HG02571 (cell line): ENCODE results near the gene EXOC3L2.
"Not testable (repeated sequence)": the region's sequence is repeated elsewhere in the genome, so short reads cannot be mapped to it uniquely, and the experiment has no call there.

Source experiments
- ATAC-seq: cut with Tn5 transposase; IDR thresholded peaks from one replicate; pipeline ENCODE4 v1.9.1; 2021; ENCODE audit warnings: mild to moderate bottlenecking, moderate library complexity; ENCODE audit not compliant: unreplicated experiment

The EXOC3L2 gene

GRCh38 chr19:45245334-45245787 lies at the start of gene EXOC3L2:
EXOC3L2 (minus strand) TSS chr19:45245407; CDS start chr19:45239045, 6,362 bp downstream.
- no peak for ATAC-seq

GRCh38 chr19:45294291-45295029 lies 49.3 kb upstream of the EXOC3L2 start:
- ATAC-seq, result no peak

GRCh38 chr19:45293682-45294081 lies 48.5 kb upstream of the EXOC3L2 start:
- ATAC-seq, result no peak

GRCh38 chr19:45291834-45292233 lies 46.6 kb upstream of the EXOC3L2 start:
- no peak for ATAC-seq

- no peak for ATAC-seq
Measured at GRCh38 chr19:45290381-45290931, 45.2 kb upstream of the EXOC3L2 start.

GRCh38 chr19:45283443-45284033 lies 38.3 kb upstream of the EXOC3L2 start:
- no peak for ATAC-seq

- ATAC-seq, result no peak
Measured at GRCh38 chr19:45280471-45280961, 35.3 kb upstream of the EXOC3L2 start.

- no peak for ATAC-seq
Measured at GRCh38 chr19:45279587-45280192, 34.5 kb upstream of the EXOC3L2 start.

GRCh38 chr19:45278087-45278486 lies 32.9 kb upstream of the EXOC3L2 start:
- no peak for ATAC-seq

- ATAC-seq, result no peak
Measured at GRCh38 chr19:45276284-45276687, 31.1 kb upstream of the EXOC3L2 start.

- no peak for ATAC-seq
Measured at GRCh38 chr19:45275370-45275971, 30.3 kb upstream of the EXOC3L2 start.

GRCh38 chr19:45273521-45273855 lies 28.3 kb upstream of the EXOC3L2 start:
- no peak for ATAC-seq

GRCh38 chr19:45271735-45272108 lies 26.5 kb upstream of the EXOC3L2 start:
- ATAC-seq, result no peak

- ATAC-seq, result no peak
Measured at GRCh38 chr19:45271098-45271734, 26.0 kb upstream of the EXOC3L2 start.

- ATAC-seq, result not testable (repeated sequence)
Measured at GRCh38 chr19:45269939-45270338, 24.7 kb upstream of the EXOC3L2 start.

- ATAC-seq, result no peak
Measured at GRCh38 chr19:45267296-45267695, 22.1 kb upstream of the EXOC3L2 start.

- no peak for ATAC-seq
Measured at GRCh38 chr19:45265375-45265774, 20.2 kb upstream of the EXOC3L2 start.

- no peak for ATAC-seq
Measured at GRCh38 chr19:45264781-45265317, 19.6 kb upstream of the EXOC3L2 start.

- ATAC-seq, result no peak
Measured at GRCh38 chr19:45263013-45263412, 17.8 kb upstream of the EXOC3L2 start.

GRCh38 chr19:45262570-45262969 lies 17.4 kb upstream of the EXOC3L2 start:
- ATAC-seq, result no peak

GRCh38 chr19:45258862-45259261 lies 13.7 kb upstream of the EXOC3L2 start:
- ATAC-seq, result no peak
